ENCODE results near the gene ZRANB3.
"Not testable (repeated sequence)": the region's sequence is repeated elsewhere in the genome, so short reads cannot be mapped to it uniquely, and the experiment has no call there.

- not testable (repeated sequence) for TF ChIP-seq CTCF (IDR thresholded peaks at IDR 0.05; ENCODE audit: extremely low read depth in 1 of 2, insufficient read depth in 1 of 2, low read depth in 1 of 2, low read length in 2 of 2); MYC (IDR thresholded peaks at IDR 0.05; ENCODE audit: low read depth, low read length); POLR2A (IDR thresholded peaks at IDR 0.05; ENCODE audit: low read depth, low read length)
Observed at GRCh38 chr2:135121658-135122039, 409.4 kb downstream of the ZRANB3 start.

Measured in endothelial cell of umbilical vein (primary cell).